Endothelial cell of umbilical vein (primary cell): Measurements from ENCODE around the gene SP1.

Experiments
- CTCF ChIP-seq, 2 donors: IDR thresholded peaks; 1 replicate in 1 of 2; 2 replicates in 1 of 2; pipeline ENCODE4 v1.5.1; 2011; ENCODE audit warnings: low read length in 2 of 2, mild to moderate bottlenecking in 2 of 2, moderate library complexity in 2 of 2, control low read depth in 1 of 2, inconsistent platforms in 1 of 2, low read depth in 1 of 2; ENCODE audit not compliant: insufficient read depth in 1 of 2; ENCODE audit errors: extremely low read depth in 1 of 2
- POLR2A ChIP-seq: IDR thresholded peaks from 2 replicates; pipeline ENCODE4 v1.6.1; 2012; ENCODE audit warnings: low read depth, mild to moderate bottlenecking, control low read depth, low read length
- POLR2AphosphoS5 ChIP-seq: IDR thresholded peaks from 2 replicates; pipeline ENCODE4 v1.6.1; 2012; ENCODE audit warnings: low read depth, mild to moderate bottlenecking, control low read depth, low read length, moderate library complexity; ENCODE audit not compliant: insufficient read depth
- TF ChIP-seq, protein P1 (sequence below): IDR thresholded peaks from 2 replicates; pipeline ENCODE4 v1.6.1; 2011; ENCODE audit not compliant: insufficient read depth, insufficient read length

GRCh38 chr12:53450936-53451335 is 71.0 kb downstream of the SP1 start:
- TF ChIP-seq POLR2A: no peak
- TF ChIP-seq, protein P1, sequence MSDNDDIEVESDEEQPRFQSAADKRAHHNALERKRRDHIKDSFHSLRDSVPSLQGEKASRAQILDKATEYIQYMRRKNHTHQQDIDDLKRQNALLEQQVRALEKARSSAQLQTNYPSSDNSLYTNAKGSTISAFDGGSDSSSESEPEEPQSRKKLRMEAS: no peak
- TF ChIP-seq CTCF (IDR thresholded peaks at IDR 0.05; ENCODE audit: extremely low read depth in 1 of 2, insufficient read depth in 1 of 2, low read depth in 1 of 2, low read length in 2 of 2): no peak
- TF ChIP-seq POLR2AphosphoS5: no peak
